H1 (cell line): ENCODE measurements around the gene POU2F1. TPM values are rescaled to one million over a fixed set of nuclear protein-coding genes. Genes with fewer than 3 reads are reported as not detected.

Source experiments
- ASH2L ChIP-seq: fragments of 200-600, 300-600 bp; sonication (generic); IDR thresholded peaks from one replicate; pipeline ENCODE4 v1.7.1; 2017; ENCODE audit warnings: low read length
- CBX8 ChIP-seq: fragments of 300-800, 300-1000 bp; sonication (generic); IDR thresholded peaks from 2 replicates; pipeline ENCODE4 v1.7.1; 2016; ENCODE audit warnings: low read depth, low read length, borderline replicate concordance
- EP300 ChIP-seq, 2 experiments: IDR thresholded peaks; 1 replicate in 1 of 2; 2 replicates in 1 of 2; pipeline ENCODE4 v1.6.1; 2011 to 2012; ENCODE audit warnings: low read depth in 2 of 2, low read length in 2 of 2, mild to moderate bottlenecking in 2 of 2, borderline replicate concordance in 1 of 2, inconsistent platforms in 1 of 2, moderate library complexity in 1 of 2
- GTF2F1 ChIP-seq: IDR thresholded peaks from 2 replicates; pipeline ENCODE4 v1.6.1; 2012; ENCODE audit warnings: low read depth, low read length, improper control_type of control experiment, borderline replicate concordance
- NANOG ChIP-seq: IDR thresholded peaks from 2 replicates; pipeline ENCODE4 v1.6.1; 2011; ENCODE audit warnings: low read length, low read depth, mild to moderate bottlenecking, inconsistent platforms; ENCODE audit not compliant: insufficient read depth, poor library complexity, severe bottlenecking
- RFX5 ChIP-seq: IDR thresholded peaks from 2 replicates; pipeline ENCODE4 v1.6.1; 2011; ENCODE audit warnings: low read depth, low read length, improper control_type of control experiment, borderline replicate concordance
- SIRT6 ChIP-seq: IDR thresholded peaks from one replicate; pipeline ENCODE4 v1.7.1; 2012; ENCODE audit warnings: low read length, inconsistent platforms
- TBP ChIP-seq: IDR thresholded peaks from 2 replicates; pipeline ENCODE4 v1.6.1; 2011; ENCODE audit warnings: low read depth, low read length, improper control_type of control experiment
- polyA plus RNA-seq, 7 experiments: library from polyadenylated mRNA; depleted of rRNA in 3 of 7; stranded (reverse) in 5 of 7; unstranded in 2 of 7; fragments of >200 nt in 5 of 7; fragments of 200-250 nt in 2 of 7; gene quantifications; 1 replicate in 5 of 7; 2 replicates in 1 of 7; 4 replicates in 1 of 7; pipeline versions ENCODE4 v1.2.1 to v1.2.3, GENCODE V29; 2011 to 2013; ENCODE audit warnings: missing spikeins in 2 of 7, mixed read lengths in 2 of 7
- total RNA-seq: library from RNA; stranded (reverse); fragmentation: NEBNext Ultra II Directional; extraction: Animal tissue kit (Norgen Biotek cat#: 25700); gene quantifications from 2 replicates; pipeline ENCODE4 v1.2.1, GENCODE V29; 2021
- TF ChIP-seq, protein P1 (sequence below): fragments of 300-600 bp; sonication (generic); IDR thresholded peaks from 2 replicates; pipeline ENCODE4 v1.7.1; 2012; ENCODE audit warnings: low read length, moderate library complexity, mild to moderate bottlenecking, inconsistent platforms; ENCODE audit not compliant: insufficient replicate concordance
- TF ChIP-seq, protein P2 (sequence below): IDR thresholded peaks from 2 replicates; pipeline ENCODE4 v1.6.1; 2012; ENCODE audit warnings: inconsistent platforms

The POU2F1 gene
- total and polyA plus RNA-seq, 2 of the 8 experiments (the other 6 are each of a cell fraction or from before 2014, with no cell fraction given), result 37.0 to 57.2 TPM

- TF ChIP-seq, protein P1, sequence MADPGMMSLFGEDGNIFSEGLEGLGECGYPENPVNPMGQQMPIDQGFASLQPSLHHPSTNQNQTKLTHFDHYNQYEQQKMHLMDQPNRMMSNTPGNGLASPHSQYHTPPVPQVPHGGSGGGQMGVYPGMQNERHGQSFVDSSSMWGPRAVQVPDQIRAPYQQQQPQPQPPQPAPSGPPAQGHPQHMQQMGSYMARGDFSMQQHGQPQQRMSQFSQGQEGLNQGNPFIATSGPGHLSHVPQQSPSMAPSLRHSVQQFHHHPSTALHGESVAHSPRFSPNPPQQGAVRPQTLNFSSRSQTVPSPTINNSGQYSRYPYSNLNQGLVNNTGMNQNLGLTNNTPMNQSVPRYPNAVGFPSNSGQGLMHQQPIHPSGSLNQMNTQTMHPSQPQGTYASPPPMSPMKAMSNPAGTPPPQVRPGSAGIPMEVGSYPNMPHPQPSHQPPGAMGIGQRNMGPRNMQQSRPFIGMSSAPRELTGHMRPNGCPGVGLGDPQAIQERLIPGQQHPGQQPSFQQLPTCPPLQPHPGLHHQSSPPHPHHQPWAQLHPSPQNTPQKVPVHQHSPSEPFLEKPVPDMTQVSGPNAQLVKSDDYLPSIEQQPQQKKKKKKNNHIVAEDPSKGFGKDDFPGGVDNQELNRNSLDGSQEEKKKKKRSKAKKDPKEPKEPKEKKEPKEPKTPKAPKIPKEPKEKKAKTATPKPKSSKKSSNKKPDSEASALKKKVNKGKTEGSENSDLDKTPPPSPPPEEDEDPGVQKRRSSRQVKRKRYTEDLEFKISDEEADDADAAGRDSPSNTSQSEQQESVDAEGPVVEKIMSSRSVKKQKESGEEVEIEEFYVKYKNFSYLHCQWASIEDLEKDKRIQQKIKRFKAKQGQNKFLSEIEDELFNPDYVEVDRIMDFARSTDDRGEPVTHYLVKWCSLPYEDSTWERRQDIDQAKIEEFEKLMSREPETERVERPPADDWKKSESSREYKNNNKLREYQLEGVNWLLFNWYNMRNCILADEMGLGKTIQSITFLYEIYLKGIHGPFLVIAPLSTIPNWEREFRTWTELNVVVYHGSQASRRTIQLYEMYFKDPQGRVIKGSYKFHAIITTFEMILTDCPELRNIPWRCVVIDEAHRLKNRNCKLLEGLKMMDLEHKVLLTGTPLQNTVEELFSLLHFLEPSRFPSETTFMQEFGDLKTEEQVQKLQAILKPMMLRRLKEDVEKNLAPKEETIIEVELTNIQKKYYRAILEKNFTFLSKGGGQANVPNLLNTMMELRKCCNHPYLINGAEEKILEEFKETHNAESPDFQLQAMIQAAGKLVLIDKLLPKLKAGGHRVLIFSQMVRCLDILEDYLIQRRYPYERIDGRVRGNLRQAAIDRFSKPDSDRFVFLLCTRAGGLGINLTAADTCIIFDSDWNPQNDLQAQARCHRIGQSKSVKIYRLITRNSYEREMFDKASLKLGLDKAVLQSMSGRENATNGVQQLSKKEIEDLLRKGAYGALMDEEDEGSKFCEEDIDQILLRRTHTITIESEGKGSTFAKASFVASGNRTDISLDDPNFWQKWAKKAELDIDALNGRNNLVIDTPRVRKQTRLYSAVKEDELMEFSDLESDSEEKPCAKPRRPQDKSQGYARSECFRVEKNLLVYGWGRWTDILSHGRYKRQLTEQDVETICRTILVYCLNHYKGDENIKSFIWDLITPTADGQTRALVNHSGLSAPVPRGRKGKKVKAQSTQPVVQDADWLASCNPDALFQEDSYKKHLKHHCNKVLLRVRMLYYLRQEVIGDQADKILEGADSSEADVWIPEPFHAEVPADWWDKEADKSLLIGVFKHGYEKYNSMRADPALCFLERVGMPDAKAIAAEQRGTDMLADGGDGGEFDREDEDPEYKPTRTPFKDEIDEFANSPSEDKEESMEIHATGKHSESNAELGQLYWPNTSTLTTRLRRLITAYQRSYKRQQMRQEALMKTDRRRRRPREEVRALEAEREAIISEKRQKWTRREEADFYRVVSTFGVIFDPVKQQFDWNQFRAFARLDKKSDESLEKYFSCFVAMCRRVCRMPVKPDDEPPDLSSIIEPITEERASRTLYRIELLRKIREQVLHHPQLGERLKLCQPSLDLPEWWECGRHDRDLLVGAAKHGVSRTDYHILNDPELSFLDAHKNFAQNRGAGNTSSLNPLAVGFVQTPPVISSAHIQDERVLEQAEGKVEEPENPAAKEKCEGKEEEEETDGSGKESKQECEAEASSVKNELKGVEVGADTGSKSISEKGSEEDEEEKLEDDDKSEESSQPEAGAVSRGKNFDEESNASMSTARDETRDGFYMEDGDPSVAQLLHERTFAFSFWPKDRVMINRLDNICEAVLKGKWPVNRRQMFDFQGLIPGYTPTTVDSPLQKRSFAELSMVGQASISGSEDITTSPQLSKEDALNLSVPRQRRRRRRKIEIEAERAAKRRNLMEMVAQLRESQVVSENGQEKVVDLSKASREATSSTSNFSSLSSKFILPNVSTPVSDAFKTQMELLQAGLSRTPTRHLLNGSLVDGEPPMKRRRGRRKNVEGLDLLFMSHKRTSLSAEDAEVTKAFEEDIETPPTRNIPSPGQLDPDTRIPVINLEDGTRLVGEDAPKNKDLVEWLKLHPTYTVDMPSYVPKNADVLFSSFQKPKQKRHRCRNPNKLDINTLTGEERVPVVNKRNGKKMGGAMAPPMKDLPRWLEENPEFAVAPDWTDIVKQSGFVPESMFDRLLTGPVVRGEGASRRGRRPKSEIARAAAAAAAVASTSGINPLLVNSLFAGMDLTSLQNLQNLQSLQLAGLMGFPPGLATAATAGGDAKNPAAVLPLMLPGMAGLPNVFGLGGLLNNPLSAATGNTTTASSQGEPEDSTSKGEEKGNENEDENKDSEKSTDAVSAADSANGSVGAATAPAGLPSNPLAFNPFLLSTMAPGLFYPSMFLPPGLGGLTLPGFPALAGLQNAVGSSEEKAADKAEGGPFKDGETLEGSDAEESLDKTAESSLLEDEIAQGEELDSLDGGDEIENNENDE, result no peak
- TF ChIP-seq EP300 (IDR thresholded peaks at IDR 0.05; ENCODE audit: borderline replicate concordance in 1 of 2, low read depth in 2 of 2, low read length in 2 of 2), result no peak
- TF ChIP-seq CBX8, result no peak
- no peak for TF ChIP-seq RFX5
- no peak for TF ChIP-seq GTF2F1
- no peak for TF ChIP-seq ASH2L
- no peak for TF ChIP-seq NANOG
- TF ChIP-seq TBP, result no peak
- no peak for TF ChIP-seq SIRT6
- TF ChIP-seq, protein P2, sequence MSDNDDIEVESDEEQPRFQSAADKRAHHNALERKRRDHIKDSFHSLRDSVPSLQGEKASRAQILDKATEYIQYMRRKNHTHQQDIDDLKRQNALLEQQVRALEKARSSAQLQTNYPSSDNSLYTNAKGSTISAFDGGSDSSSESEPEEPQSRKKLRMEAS, result no peak
Measured at GRCh38 chr1:167456524-167456923, 235.8 kb downstream of the POU2F1 start (continued).
